K562 (cell line): ENCODE measurements around the gene CENPI. TPM values are rescaled to one million over a fixed set of nuclear protein-coding genes. Genes with fewer than 3 reads are reported as not detected.
A peak's percentile ranks its signal among the peaks of the same experiment; 100 is the strongest.

ENCODE experiments used
- ATAC-seq: fragments of 200-7000 bp; cut with Tn5 transposase; 3 replicates; pipeline ENCODE4 v1.9.1; 2020; ENCODE audit warnings: moderate library complexity
- BruUV-seq: library from RNA; stranded (reverse); fragments of 400-500 nt; replicated peaks from 2 replicates; lab custom pipeline; 2021; lab: Mats Ljungman, UMichigan
- CTCF ChIA-PET: fragments of 300-600 bp; formaldehyde crosslinking; extraction: SDS; loops from one replicate; lab custom pipeline; 2021; ENCODE audit warnings: low intra/inter-chr PET ratio; lab: Yijun Ruan, JAX
- POLR2A ChIA-PET: fragments of 300-600, 350-650 bp; sonication (Branson Sonifier 250); formaldehyde crosslinking; extraction: SDS; loops from one replicate; lab custom pipeline; 2021; ENCODE audit warnings: antibody characterized with exemption, inconsistent platforms; lab: Yijun Ruan, JAX
- DNase-seq, 4 experiments: peaks; one replicate each; pipeline versions ENCODE4 v3.0.0 to v3.0.0-alpha.2; 2011 to 2018; ENCODE audit warnings: low spot score in 3 of 4, mixed read lengths in 3 of 4; ENCODE audit errors: extremely low read depth in 1 of 4
- FAIRE-seq: peaks from 2 replicates; lab custom pipeline; 2011; peaks lifted over from hg19 to GRCh38; lab: Jason Lieb, UNC
- H2AFZ ChIP-seq: 2 replicates; pipeline ENCODE4 v1.6.0; 2011; ENCODE audit warnings: low read depth, low read length, control low read depth, inconsistent platforms
- H3K27ac ChIP-seq: fragments of 200-600 bp; 3 replicates; pipeline ENCODE4 v1.8.0; 2011; ENCODE audit warnings: low read depth, mild to moderate bottlenecking, control low read depth, inconsistent platforms, low read length, moderate library complexity, mixed read lengths; ENCODE audit errors: extremely low read depth
- H3K27me3 ChIP-seq, 2 experiments: fragments of 300-600 bp in 1 of 2; 2 replicates in 1 of 2; 3 replicates in 1 of 2; pipeline versions ENCODE4 v1.6.0 to v1.8.0; 2011; ENCODE audit warnings: inconsistent platforms in 2 of 2, low read length in 2 of 2, mild to moderate bottlenecking in 1 of 2, mixed read lengths in 1 of 2, moderate library complexity in 1 of 2; ENCODE audit not compliant: control insufficient read depth in 2 of 2, insufficient read depth in 2 of 2
- H3K36me3 ChIP-seq: fragments of 300-600 bp; 3 replicates; pipeline ENCODE4 v1.8.0; 2011; ENCODE audit warnings: mild to moderate bottlenecking, low read length, inconsistent platforms; ENCODE audit not compliant: control insufficient read depth, insufficient read depth
- H3K4me1 ChIP-seq, 2 experiments: fragments of 200-600 bp in 1 of 2; replicated peaks in 1 of 2; 2 replicates in 1 of 2; 3 replicates in 1 of 2; pipeline versions ENCODE4 v1.5.1 to v1.8.0; 2011; ENCODE audit warnings: inconsistent platforms in 2 of 2, low read length in 2 of 2, mild to moderate bottlenecking in 1 of 2, mixed read lengths in 1 of 2, moderate library complexity in 1 of 2; ENCODE audit not compliant: control insufficient read depth in 2 of 2, insufficient read depth in 2 of 2
- H3K4me2 ChIP-seq: 2 replicates; pipeline ENCODE4 v1.6.1; 2011; ENCODE audit warnings: low read length, control low read depth, inconsistent platforms, mixed read lengths; ENCODE audit not compliant: insufficient read depth
- H3K4me3 ChIP-seq: fragments of 200-600 bp; sonication (generic), shearing (Covaris generic); 2 replicates; pipeline ENCODE4 v1.5.1; 2016; ENCODE audit warnings: control low read depth, inconsistent platforms
- H3K79me2 ChIP-seq: fragments of 200-600 bp; 3 replicates; pipeline ENCODE4 v1.8.0; 2011; ENCODE audit warnings: low read length, inconsistent platforms; ENCODE audit not compliant: control insufficient read depth, insufficient read depth
- H3K9ac ChIP-seq, 2 experiments: 2 replicates each; pipeline versions ENCODE4 v1.6.0 to v1.6.1; 2011; ENCODE audit warnings: low read depth in 2 of 2, low read length in 2 of 2, control low read depth in 1 of 2, inconsistent platforms in 1 of 2, mild to moderate bottlenecking in 1 of 2, mixed read lengths in 1 of 2; ENCODE audit not compliant: insufficient read depth in 1 of 2
- H3K9me1 ChIP-seq: one replicate; pipeline ENCODE4 v1.6.0; 2011; ENCODE audit warnings: inconsistent platforms, mild to moderate bottlenecking, low read length, moderate library complexity; ENCODE audit not compliant: control insufficient read depth, insufficient read depth
- H3K9me3 ChIP-seq: replicated peaks from 2 replicates; pipeline ENCODE4 v1.5.1; 2011; ENCODE audit warnings: low read depth, low read length, inconsistent platforms; ENCODE audit not compliant: control insufficient read depth, insufficient read depth
- H4K20me1 ChIP-seq: replicated peaks from 2 replicates; pipeline ENCODE4 v1.6.1; 2011; ENCODE audit warnings: low read length, inconsistent platforms, mixed read lengths; ENCODE audit not compliant: control insufficient read depth, insufficient read depth
- BCLAF1 ChIP-seq, 2 experiments: fragments of 450-650 bp in 1 of 2; IDR thresholded peaks; 2 replicates each; pipeline ENCODE4 v1.6.1; 2011 to 2017; ENCODE audit warnings: low read depth in 2 of 2, antibody characterized with exemption in 1 of 2, borderline replicate concordance in 1 of 2, low read length in 1 of 2, mild to moderate bottlenecking in 1 of 2, mixed read lengths in 1 of 2; ENCODE audit not compliant: control insufficient read depth in 1 of 2
- CTBP1 ChIP-seq: fragments of 450-650 bp; IDR thresholded peaks from 2 replicates; pipeline ENCODE4 v1.6.1; 2016; ENCODE audit warnings: borderline replicate concordance
- MTA2 ChIP-seq: fragments of 450-650 bp; IDR thresholded peaks from 2 replicates; pipeline ENCODE4 v1.6.1; 2016; ENCODE audit warnings: low read depth
- NFE2 ChIP-seq: IDR thresholded peaks from 2 replicates; pipeline ENCODE4 v1.6.1; 2014; ENCODE audit warnings: antibody characterized with exemption, low read depth
- PHF8 ChIP-seq: fragments of 200-600 bp; sonication (generic); IDR thresholded peaks from 2 replicates; pipeline ENCODE4 v1.6.1; 2012; ENCODE audit warnings: mixed run types, mild to moderate bottlenecking, inconsistent platforms, low read length, moderate library complexity, borderline replicate concordance
- POLR2AphosphoS5 ChIP-seq: IDR thresholded peaks from 2 replicates; pipeline ENCODE4 v1.6.1; 2011; ENCODE audit warnings: mild to moderate bottlenecking, low read depth, low read length, moderate library complexity; ENCODE audit not compliant: control insufficient read depth, insufficient read depth
- PRDM10 ChIP-seq: fragments of 450-650 bp; IDR thresholded peaks from 2 replicates; pipeline ENCODE4 v1.6.1; 2018; ENCODE audit not compliant: partially characterized antibody
- SPI1 ChIP-seq: IDR thresholded peaks from 2 replicates; pipeline ENCODE4 v1.6.1; 2011; ENCODE audit warnings: low read depth, low read length, control low read depth, borderline replicate concordance
- YY1 ChIP-seq, 3 experiments: IDR thresholded peaks; 2 replicates each; pipeline ENCODE4 v1.6.1; 2011; ENCODE audit warnings: low read length in 2 of 3, mild to moderate bottlenecking in 2 of 3, moderate library complexity in 2 of 3, borderline replicate concordance in 1 of 3, control low read depth in 1 of 3, low read depth in 1 of 3; ENCODE audit not compliant: insufficient read depth in 3 of 3, insufficient replicate concordance in 2 of 3, control insufficient read depth in 1 of 3, insufficient read length in 1 of 3; ENCODE audit errors: extremely low read depth in 1 of 3
- ZNF354B ChIP-seq: fragments of 250-450 bp; sonication (Bioruptor Pico); IDR thresholded peaks from 2 replicates; pipeline ENCODE4 v1.4.0; 2020
- ZNF551 ChIP-seq: fragments of 250-450 bp; sonication (Bioruptor Pico); IDR thresholded peaks from 2 replicates; pipeline ENCODE4 v1.5.0; 2021; ENCODE audit warnings: mild to moderate bottlenecking, moderate library complexity
- ZNF780A ChIP-seq: fragments of 250-450 bp; sonication (Bioruptor Pico); IDR thresholded peaks from 2 replicates; pipeline ENCODE4 v1.5.0; 2021; ENCODE audit warnings: mild to moderate bottlenecking
- WGBS: fragments of 100-300 bp; shearing (Covaris generic); methylation state at CpG from one replicate; pipeline ENCODE4 v1.1.6; 2016; ENCODE audit warnings: low coverage, mixed read lengths; ENCODE audit not compliant: insufficient coverage; ENCODE audit errors: missing lambda C conversion rate; 5-methylcytosine and 5-hydroxymethylcytosine counted together
- in situ Hi-C: fragments of 300-500 bp; cut with MboI; formaldehyde crosslinking; loops from 4 replicates; pipeline ENCODE4 v1.15.0; 2018; ENCODE audit warnings: inconsistent platforms, mixed read lengths
- intact Hi-C: fragments of 100-400 bp; cut with micrococcal nuclease; formaldehyde crosslinking; loops from 2 replicates; pipeline ENCODE4 v1.14.2; 2022
- polyA plus RNA-seq, 8 experiments: library from polyadenylated mRNA; depleted of rRNA in 4 of 8; stranded (reverse) in 5 of 8; unstranded in 3 of 8; fragments of >200 nt; fragmentation: Nextera tagmentation in 2 of 8; fragmentation: Illumina TruSeq in 1 of 8; extraction: Ambion mirVana in 2 of 8; extraction: Trizol in 1 of 8; gene quantifications; 2 replicates each; pipeline versions ENCODE4 v1.2.1 to v1.2.3, GENCODE V29; 2011 to 2014; ENCODE audit warnings: inconsistent platforms in 1 of 8, missing spikeins in 1 of 8
- total RNA-seq, 7 experiments: library from RNA; depleted of rRNA in 6 of 7; stranded (reverse); fragments of >200 nt in 6 of 7; fragmentation: Illumina TruSeq in 2 of 7; extraction: Trizol in 2 of 7; gene quantifications; 2 replicates each; pipeline versions ENCODE4 v1.2.1 to v1.2.3, GENCODE V29; 2011 to 2021; ENCODE audit warnings: low replicate concordance in 1 of 7

The CENPI gene
- total and polyA plus RNA-seq, 9 of the 15 experiments (the other 6 are each of a cell fraction or from before 2014, with no cell fraction given) = 6.6 to 23.5 (median 14.9) TPM

GRCh38 chrX:101051549-101052302, 46.3 kb upstream of the CENPI start, which contains the start of gene TRMT2B:
TSS of gene TRMT2B (minus strand) at chrX:101052111. CDS start at chrX:101042289, 9,822 bp downstream.
- peak; percentile 99 for ATAC-seq
- Histone ChIP-seq H3K9ac (peak within 1 kb of the TSS; percentile 86 to 89), H3K4me2 (peak within 1 kb of the TSS; percentile 87), H3K9me1 (no peaks in the 10 kb centered on the region), H3K9me3 (no peaks in the 10 kb centered on the region), H3K4me1 (peaks cover 0 to under 1% of the 10 kb centered on the region in 2 experiments; a peak in 2 of 5 replicates), H3K27me3 (no peaks in the 10 kb centered on the region), H3K4me3 (peak within 1 kb of the TSS; percentile 47), H3K79me2 (peaks cover 11% of the 10 kb centered on the region), H4K20me1 (no peaks in the 10 kb centered on the region), H3K36me3 (0 out of 3 replicates have a peak, but pooled peaks cover 4% of the 10 kb centered on the region), H3K27ac (peak within 1 kb of the TSS; percentile 95), H2AFZ (peak within 1 kb of the TSS; percentile 94)
- FAIRE-seq = peak; percentile 89
- intact Hi-C loops (loop anchor here (5.0 kb wide), 1 partner anchor 46 kb away; the partner anchor contains the start of gene CENPI), in situ Hi-C loops (no loop called here)
- WGBS = 1% methylated on average over 25 of the region's 43 CpGs
- ChIA-PET CTCF (no interaction called here), POLR2A (no interaction called here)
- DNase-seq = peak; percentile 84 to 89 (median 86)
- TSS peak; percentile 80 for BruUV-seq
- TF ChIP-seq CTBP1 (peak; percentile 44; the same call in 1 of the 2 replicates), PHF8 (peak; percentile 65), YY1 (IDR thresholded peaks at IDR 0.05; ENCODE audit: borderline replicate concordance in 1 of 3, control insufficient read depth in 1 of 3, extremely low read depth in 1 of 3, insufficient read depth in 3 of 3, insufficient read length in 1 of 3, insufficient replicate concordance in 2 of 3, low read depth in 1 of 3, low read length in 2 of 3) (peak in 1 of 3 experiments; percentile 53), POLR2AphosphoS5 (peak; percentile 40; the same call in 1 of the 2 replicates), BCLAF1 (IDR thresholded peaks at IDR 0.05; ENCODE audit: borderline replicate concordance in 1 of 2, control insufficient read depth in 1 of 2, low read depth in 2 of 2, low read length in 1 of 2) (no peak), ZNF551 (CRISPR knock-in tag) (no peak), SPI1 (no peak), NFE2 (peak; percentile 73), ZNF354B (no peak), ZNF780A (no peak), MTA2 (no peak), PRDM10 (no peak)
